ENCODE measurements around the gene RAB17.
A peak's percentile ranks its signal among the peaks of the same experiment; 100 is the strongest.

Gene RAB17

GRCh38 chr2:237572021-237572741 lies 18.4 kb downstream of the RAB17 start:
- Histone ChIP-seq H3K9ac (ENCODE audit: low read length) (peak overlapping the region; percentile 67), H3K4me1 (ENCODE audit: control insufficient read depth, insufficient read depth, low read depth, low read length) (peaks cover 7% of the 10 kb centered on the region), H4K8ac (ENCODE audit: low read length) (peak overlapping the region; percentile 83), H4K91ac (ENCODE audit: low read length) (peak overlapping the region; percentile 55), H2BK15ac (ENCODE audit: low read depth, poor library complexity, severe bottlenecking) (no peak overlapping the region), H2BK120ac (ENCODE audit: low read depth, low read length) (no peak overlapping the region), H2BK12ac (ENCODE audit: low read length in 2 of 2) (peak overlapping the region; percentile 60 to 75), H3K9me3 (ENCODE audit: control insufficient read depth, low read length) (no peaks in the 10 kb centered on the region), H3K27me3 (ENCODE audit: control insufficient read depth in 1 of 2, insufficient read depth in 1 of 2, low read length in 2 of 2) (peaks cover 0 to 10% of the 10 kb centered on the region in 2 experiments), H3K23ac (ENCODE audit: low read length in 2 of 2) (peak overlapping the region in 1 of 2 experiments; percentile 23), H3K4ac (ENCODE audit: low read depth in 1 of 2, low read length in 2 of 2) (peak overlapping the region; percentile 39 to 74), H2AFZ (ENCODE audit: low read depth, low read length) (no peak overlapping the region), H3K4me2 (ENCODE audit: low read length, poor library complexity, severe bottlenecking) (peak overlapping the region; percentile 77), H3K18ac (ENCODE audit: low read depth in 1 of 2, low read length in 2 of 2) (peak overlapping the region; percentile 11 to 79), H3K14ac (ENCODE audit: low read length in 2 of 2) (peak overlapping the region in 1 of 2 experiments; percentile 44), H3K79me1 (replicated peaks; ENCODE audit: low read length, poor library complexity, severe bottlenecking) (no peaks in the 10 kb centered on the region), H2BK5ac (ENCODE audit: low read depth, low read length, poor library complexity, severe bottlenecking) (no peak overlapping the region), H3K36me3 (ENCODE audit: control insufficient read depth in 1 of 2, insufficient read depth in 2 of 2, low read depth in 1 of 2, low read length in 2 of 2) (no peaks in the 10 kb centered on the region), H2AK5ac (ENCODE audit: low read length, severe bottlenecking) (peak overlapping the region; percentile 15), H3K27ac (ENCODE audit: low read length, poor library complexity, severe bottlenecking) (no peak overlapping the region), H3K4me3 (ENCODE audit: insufficient read depth in 1 of 2, low read depth in 1 of 2, low read length in 2 of 2) (peak overlapping the region in 1 of 2 experiments; percentile 58)
- DNase-seq: peak; percentile 88
- 17% methylated on average over 24 of the region's 24 CpGs for WGBS

- 93% methylated on average over 7 of the region's 7 CpGs for WGBS
- no peak overlapping the region for H3K4me3 ChIP-seq (ENCODE audit: insufficient read depth in 1 of 2, low read depth in 1 of 2, low read length in 2 of 2)
- peak overlapping the region; percentile 38 to 77 for H3K18ac ChIP-seq (ENCODE audit: low read depth in 1 of 2, low read length in 2 of 2)
- no peak overlapping the region for H2BK5ac ChIP-seq (ENCODE audit: low read depth, low read length, poor library complexity, severe bottlenecking)
- no peaks in the 10 kb centered on the region for H3K79me1 ChIP-seq (replicated peaks; ENCODE audit: low read length, poor library complexity, severe bottlenecking)
- H3K9me3 ChIP-seq (ENCODE audit: control insufficient read depth, low read length): no peaks in the 10 kb centered on the region
- H3K23ac ChIP-seq (ENCODE audit: low read length in 2 of 2): no peak overlapping the region
- H3K36me3 ChIP-seq (ENCODE audit: control insufficient read depth in 1 of 2, insufficient read depth in 2 of 2, low read depth in 1 of 2, low read length in 2 of 2): no peaks in the 10 kb centered on the region
- H3K9ac ChIP-seq (ENCODE audit: low read length): peak overlapping the region; percentile 67
- peak overlapping the region; percentile 3 for H2AFZ ChIP-seq (ENCODE audit: low read depth, low read length)
- peak overlapping the region; percentile 94 for H4K91ac ChIP-seq (ENCODE audit: low read length)
- H2BK120ac ChIP-seq (ENCODE audit: low read depth, low read length): no peak overlapping the region
- no peak overlapping the region for H3K27ac ChIP-seq (ENCODE audit: low read length, poor library complexity, severe bottlenecking)
- H3K4me1 ChIP-seq (ENCODE audit: control insufficient read depth, insufficient read depth, low read depth, low read length): peaks cover 7% of the 10 kb centered on the region
- no peak overlapping the region for H2BK15ac ChIP-seq (ENCODE audit: low read depth, poor library complexity, severe bottlenecking)
- H2BK12ac ChIP-seq (ENCODE audit: low read length in 2 of 2): peak overlapping the region; percentile 11 to 81
- peak overlapping the region; percentile 24 to 37 for H3K4ac ChIP-seq (ENCODE audit: low read depth in 1 of 2, low read length in 2 of 2)
- H3K4me2 ChIP-seq (ENCODE audit: low read length, poor library complexity, severe bottlenecking): no peak overlapping the region
- DNase-seq: no peak
- H4K8ac ChIP-seq (ENCODE audit: low read length): peak overlapping the region; percentile 71
- peak overlapping the region; percentile 42 for H2AK5ac ChIP-seq (ENCODE audit: low read length, severe bottlenecking)
- H3K27me3 ChIP-seq (ENCODE audit: control insufficient read depth in 1 of 2, insufficient read depth in 1 of 2, low read length in 2 of 2): peaks cover 0 to 5% of the 10 kb centered on the region in 2 experiments
- H3K14ac ChIP-seq (ENCODE audit: low read length in 2 of 2): no peak overlapping the region
Measured at GRCh38 chr2:237571551-237571950, 19.0 kb downstream of the RAB17 start.

GRCh38 chr2:237570776-237571335 lies 19.7 kb downstream of the RAB17 start:
- no peaks in the 10 kb centered on the region for H3K9me3 ChIP-seq (ENCODE audit: control insufficient read depth, low read length)
- no peak overlapping the region for H3K9ac ChIP-seq (ENCODE audit: low read length)
- peak overlapping the region in 1 of 2 experiments; percentile 37 for H3K4ac ChIP-seq (ENCODE audit: low read depth in 1 of 2, low read length in 2 of 2)
- H2BK12ac ChIP-seq (ENCODE audit: low read length in 2 of 2): no peak overlapping the region
- H2BK120ac ChIP-seq (ENCODE audit: low read depth, low read length): no peak overlapping the region
- no peak overlapping the region for H3K23ac ChIP-seq (ENCODE audit: low read length in 2 of 2)
- no peaks in the 10 kb centered on the region for H3K79me1 ChIP-seq (replicated peaks; ENCODE audit: low read length, poor library complexity, severe bottlenecking)
- no peak overlapping the region for H2BK5ac ChIP-seq (ENCODE audit: low read depth, low read length, poor library complexity, severe bottlenecking)
- H2BK15ac ChIP-seq (ENCODE audit: low read depth, poor library complexity, severe bottlenecking): peak overlapping the region; percentile 6
- H3K4me3 ChIP-seq (ENCODE audit: insufficient read depth in 1 of 2, low read depth in 1 of 2, low read length in 2 of 2): no peak overlapping the region
- no peak overlapping the region for H2AFZ ChIP-seq (ENCODE audit: low read depth, low read length)
- no peak overlapping the region for H3K4me2 ChIP-seq (ENCODE audit: low read length, poor library complexity, severe bottlenecking)
- WGBS: 93% methylated on average over 9 of the region's 9 CpGs
- no peak overlapping the region for H4K8ac ChIP-seq (ENCODE audit: low read length)
- H3K36me3 ChIP-seq (ENCODE audit: control insufficient read depth in 1 of 2, insufficient read depth in 2 of 2, low read depth in 1 of 2, low read length in 2 of 2): no peaks in the 10 kb centered on the region
- H3K4me1 ChIP-seq (ENCODE audit: control insufficient read depth, insufficient read depth, low read depth, low read length): peaks cover 7% of the 10 kb centered on the region
- no peak overlapping the region for H2AK5ac ChIP-seq (ENCODE audit: low read length, severe bottlenecking)
- H3K14ac ChIP-seq (ENCODE audit: low read length in 2 of 2): no peak overlapping the region
- H3K27me3 ChIP-seq (ENCODE audit: control insufficient read depth in 1 of 2, insufficient read depth in 1 of 2, low read length in 2 of 2): no peaks in the 10 kb centered on the region
- DNase-seq: no peak
- H4K91ac ChIP-seq (ENCODE audit: low read length): no peak overlapping the region
- H3K18ac ChIP-seq (ENCODE audit: low read depth in 1 of 2, low read length in 2 of 2): no peak overlapping the region
- no peak overlapping the region for H3K27ac ChIP-seq (ENCODE audit: low read length, poor library complexity, severe bottlenecking)

- no peak overlapping the region for H2AFZ ChIP-seq (ENCODE audit: low read depth, low read length)
- no peaks in the 10 kb centered on the region for H3K9me3 ChIP-seq (ENCODE audit: control insufficient read depth, low read length)
- H2BK12ac ChIP-seq (ENCODE audit: low read length in 2 of 2): peak overlapping the region in 1 of 2 experiments; percentile 6
- H3K79me1 ChIP-seq (replicated peaks; ENCODE audit: low read length, poor library complexity, severe bottlenecking): no peaks in the 10 kb centered on the region
- H4K91ac ChIP-seq (ENCODE audit: low read length): no peak overlapping the region
- no peak overlapping the region for H3K4ac ChIP-seq (ENCODE audit: low read depth in 1 of 2, low read length in 2 of 2)
- H3K23ac ChIP-seq (ENCODE audit: low read length in 2 of 2): no peak overlapping the region
- no peak overlapping the region for H3K14ac ChIP-seq (ENCODE audit: low read length in 2 of 2)
- H2AK5ac ChIP-seq (ENCODE audit: low read length, severe bottlenecking): no peak overlapping the region
- H3K9ac ChIP-seq (ENCODE audit: low read length): no peak overlapping the region
- no peak overlapping the region for H3K27ac ChIP-seq (ENCODE audit: low read length, poor library complexity, severe bottlenecking)
- no peak overlapping the region for H3K4me3 ChIP-seq (ENCODE audit: insufficient read depth in 1 of 2, low read depth in 1 of 2, low read length in 2 of 2)
- 90% methylated on average over 3 of the region's 3 CpGs for WGBS
- no peak overlapping the region for H3K18ac ChIP-seq (ENCODE audit: low read depth in 1 of 2, low read length in 2 of 2)
- H2BK5ac ChIP-seq (ENCODE audit: low read depth, low read length, poor library complexity, severe bottlenecking): no peak overlapping the region
- H3K4me1 ChIP-seq (ENCODE audit: control insufficient read depth, insufficient read depth, low read depth, low read length): peaks cover 7% of the 10 kb centered on the region
- no peak overlapping the region for H4K8ac ChIP-seq (ENCODE audit: low read length)
- no peak overlapping the region for H3K4me2 ChIP-seq (ENCODE audit: low read length, poor library complexity, severe bottlenecking)
- H3K27me3 ChIP-seq (ENCODE audit: control insufficient read depth in 1 of 2, insufficient read depth in 1 of 2, low read length in 2 of 2): peaks cover under 1 to 4% of the 10 kb centered on the region in 2 experiments
- no peaks in the 10 kb centered on the region for H3K36me3 ChIP-seq (ENCODE audit: control insufficient read depth in 1 of 2, insufficient read depth in 2 of 2, low read depth in 1 of 2, low read length in 2 of 2)
- no peak overlapping the region for H2BK120ac ChIP-seq (ENCODE audit: low read depth, low read length)
- H2BK15ac ChIP-seq (ENCODE audit: low read depth, poor library complexity, severe bottlenecking): no peak overlapping the region
- no peak for DNase-seq
Measured at GRCh38 chr2:237569896-237570295, 20.6 kb downstream of the RAB17 start.
